GM18498 (cell line): ENCODE results near the gene PCSK6.

Experiments
- ATAC-seq: cut with Tn5 transposase; IDR thresholded peaks from one replicate; pipeline ENCODE4 v1.9.1; 2021; ENCODE audit warnings: mild to moderate bottlenecking, moderate library complexity; ENCODE audit not compliant: unreplicated experiment

Gene PCSK6

GRCh38 chr15:101499863-101500713 lies 10.6 kb upstream of the PCSK6 start:
- ATAC-seq, result peak; percentile 75

GRCh38 chr15:101498717-101499480 lies 9.4 kb upstream of the PCSK6 start:
- no peak for ATAC-seq

GRCh38 chr15:101498076-101498716 lies 8.7 kb upstream of the PCSK6 start:
- ATAC-seq, result no peak

- ATAC-seq, result no peak
Observed at GRCh38 chr15:101497484-101498034, 8.1 kb upstream of the PCSK6 start.

- ATAC-seq, result no peak
Observed at GRCh38 chr15:101497017-101497416, 7.5 kb upstream of the PCSK6 start.

- no peak for ATAC-seq
Observed at GRCh38 chr15:101496198-101496986, 6.9 kb upstream of the PCSK6 start.

GRCh38 chr15:101495334-101496197 lies 6.1 kb upstream of the PCSK6 start:
- ATAC-seq, result no peak

- no peak for ATAC-seq
Observed at GRCh38 chr15:101494251-101494796, 4.8 kb upstream of the PCSK6 start.

GRCh38 chr15:101492766-101493692 lies 3.5 kb upstream of the PCSK6 start:
- ATAC-seq, result no peak

- no peak for ATAC-seq
Observed at GRCh38 chr15:101491734-101492640, 2.5 kb upstream of the PCSK6 start.

- ATAC-seq, result no peak
Observed at GRCh38 chr15:101490922-101491733, 1.6 kb upstream of the PCSK6 start.

- ATAC-seq, result no peak
Observed at GRCh38 chr15:101490408-101490891, 943 bp upstream of the PCSK6 start.

GRCh38 chr15:101489237-101489598 lies 289 bp downstream of the PCSK6 start:
- ATAC-seq, result no peak

- no peak for ATAC-seq
Observed at GRCh38 chr15:101488300-101489164, 975 bp downstream of the PCSK6 start.
